SK-N-SH treated with all-trans-retinoic acid at 6 μM for 48 hours (cell line): ENCODE data around the gene SYNE3.

Experiments
- ATAC-seq: fragments of 200-7000 bp; cut with Tn5 transposase; 3 replicates; pipeline ENCODE4 v1.9.1; 2020; ENCODE audit warnings: mild to moderate bottlenecking, moderate library complexity
- ARNTL ChIP-seq: fragments of 450-650 bp; formaldehyde crosslinking; IDR thresholded peaks from 2 replicates; pipeline ENCODE4 v1.5.0; 2020; ENCODE audit warnings: low read depth, mild to moderate bottlenecking, moderate library complexity, borderline replicate concordance
- BACH2 ChIP-seq: fragments of 250-450 bp; sonication (Bioruptor Pico); IDR thresholded peaks from 2 replicates; pipeline ENCODE4 v1.9.0; 2021; ENCODE audit warnings: mild to moderate bottlenecking, borderline replicate concordance
- CSDC2 ChIP-seq: fragments of 250-450 bp; sonication (Bioruptor Pico); IDR thresholded peaks from 2 replicates; pipeline ENCODE4 v1.5.0; 2020; ENCODE audit warnings: mild to moderate bottlenecking, moderate library complexity
- ESRRG ChIP-seq: fragments of 250-450 bp; sonication (Bioruptor Pico); IDR thresholded peaks from 2 replicates; pipeline ENCODE4 v1.6.1; 2021; ENCODE audit warnings: mild to moderate bottlenecking
- ISL1 ChIP-seq: fragments of 250-450 bp; sonication (Bioruptor Pico); IDR thresholded peaks from 2 replicates; pipeline ENCODE4 v2.1.2; 2022; ENCODE audit warnings: mild to moderate bottlenecking, moderate library complexity
- OSR1 ChIP-seq: fragments of 250-450 bp; sonication (Bioruptor Pico); IDR thresholded peaks from 2 replicates; pipeline ENCODE4 v1.8.0; 2022; ENCODE audit warnings: moderate library complexity, mild to moderate bottlenecking, inconsistent platforms
- POU6F1 ChIP-seq: fragments of 250-450 bp; sonication (Bioruptor Pico); IDR thresholded peaks from 2 replicates; pipeline ENCODE4 v1.8.0; 2021; ENCODE audit warnings: low read depth, mild to moderate bottlenecking, moderate library complexity, borderline replicate concordance
- PPARA ChIP-seq: fragments of 250-450 bp; sonication (Bioruptor Pico); IDR thresholded peaks from 2 replicates; pipeline ENCODE4 v1.5.0; 2020; ENCODE audit warnings: mild to moderate bottlenecking, borderline replicate concordance
- RARB ChIP-seq: fragments of 250-450 bp; sonication (Bioruptor Pico); IDR thresholded peaks from 2 replicates; pipeline ENCODE4 v1.8.0; 2021; ENCODE audit warnings: mild to moderate bottlenecking, moderate library complexity
- SNAI2 ChIP-seq: fragments of 250-450 bp; sonication (Bioruptor Pico); IDR thresholded peaks from 2 replicates; pipeline ENCODE4 v1.5.0; 2020; ENCODE audit warnings: mild to moderate bottlenecking, moderate library complexity
- TCF4 ChIP-seq: fragments of 250-450 bp; sonication (Bioruptor Pico); IDR thresholded peaks from 2 replicates; pipeline ENCODE4 v1.8.0; 2021; ENCODE audit warnings: mild to moderate bottlenecking, moderate library complexity, borderline replicate concordance
- TOX ChIP-seq: fragments of 250-450 bp; sonication (Bioruptor Pico); IDR thresholded peaks from 2 replicates; pipeline ENCODE4 v1.8.0; 2021; ENCODE audit warnings: mild to moderate bottlenecking, moderate library complexity, borderline replicate concordance
- TSHZ2 ChIP-seq: fragments of 250-450 bp; sonication (Bioruptor Pico); IDR thresholded peaks from 2 replicates; pipeline ENCODE4 v1.5.0; 2020; ENCODE audit warnings: mild to moderate bottlenecking, moderate library complexity
- ZC3H10 ChIP-seq: fragments of 250-450 bp; sonication (Bioruptor Pico); IDR thresholded peaks from 2 replicates; pipeline ENCODE4 v1.5.1; 2021; ENCODE audit warnings: mild to moderate bottlenecking, moderate library complexity
- ZFP3 ChIP-seq: fragments of 250-450 bp; sonication (Bioruptor Pico); IDR thresholded peaks from 2 replicates; pipeline ENCODE4 v1.5.0; 2020; ENCODE audit warnings: mild to moderate bottlenecking, moderate library complexity
- ZFP30 ChIP-seq: fragments of 450-650 bp; formaldehyde crosslinking; IDR thresholded peaks from 2 replicates; pipeline ENCODE4 v1.5.0; 2022; ENCODE audit warnings: mild to moderate bottlenecking, moderate library complexity
- ZNF565 ChIP-seq: fragments of 450-650 bp; formaldehyde crosslinking; conservative IDR thresholded peaks from 2 replicates; pipeline ENCODE4 v1.5.0; 2020; ENCODE audit warnings: low read depth, mild to moderate bottlenecking, moderate library complexity
- ZNF70 ChIP-seq: fragments of 450-650 bp; formaldehyde crosslinking; IDR thresholded peaks from 2 replicates; pipeline ENCODE4 v1.5.0; 2020; ENCODE audit warnings: mild to moderate bottlenecking, moderate library complexity
- TF ChIP-seq, protein P1 (sequence below): fragments of 250-450 bp; sonication (Bioruptor Pico); IDR thresholded peaks from 2 replicates; pipeline ENCODE4 v1.8.0; 2020; ENCODE audit warnings: mild to moderate bottlenecking, moderate library complexity, borderline replicate concordance
- TF ChIP-seq, protein P2 (sequence below): fragments of 250-450 bp; sonication (Bioruptor Pico); IDR thresholded peaks from 2 replicates; pipeline ENCODE4 v1.5.1; 2021; ENCODE audit warnings: mild to moderate bottlenecking, moderate library complexity
- TF ChIP-seq, protein P3 (sequence below): fragments of 250-450 bp; sonication (Bioruptor Pico); IDR thresholded peaks from 2 replicates; pipeline ENCODE4 v1.5.1; 2020; ENCODE audit warnings: low read depth, mild to moderate bottlenecking, moderate library complexity

Gene SYNE3

GRCh38 chr14:95494456-95494855 is 22.0 kb downstream of the SYNE3 start (continued):
- TF ChIP-seq, protein P1, sequence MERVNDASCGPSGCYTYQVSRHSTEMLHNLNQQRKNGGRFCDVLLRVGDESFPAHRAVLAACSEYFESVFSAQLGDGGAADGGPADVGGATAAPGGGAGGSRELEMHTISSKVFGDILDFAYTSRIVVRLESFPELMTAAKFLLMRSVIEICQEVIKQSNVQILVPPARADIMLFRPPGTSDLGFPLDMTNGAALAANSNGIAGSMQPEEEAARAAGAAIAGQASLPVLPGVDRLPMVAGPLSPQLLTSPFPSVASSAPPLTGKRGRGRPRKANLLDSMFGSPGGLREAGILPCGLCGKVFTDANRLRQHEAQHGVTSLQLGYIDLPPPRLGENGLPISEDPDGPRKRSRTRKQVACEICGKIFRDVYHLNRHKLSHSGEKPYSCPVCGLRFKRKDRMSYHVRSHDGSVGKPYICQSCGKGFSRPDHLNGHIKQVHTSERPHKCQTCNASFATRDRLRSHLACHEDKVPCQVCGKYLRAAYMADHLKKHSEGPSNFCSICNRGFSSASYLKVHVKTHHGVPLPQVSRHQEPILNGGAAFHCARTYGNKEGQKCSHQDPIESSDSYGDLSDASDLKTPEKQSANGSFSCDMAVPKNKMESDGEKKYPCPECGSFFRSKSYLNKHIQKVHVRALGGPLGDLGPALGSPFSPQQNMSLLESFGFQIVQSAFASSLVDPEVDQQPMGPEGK (CRISPR knock-in tag), result no peak
- no peak for TF ChIP-seq ZFP30 (CRISPR knock-in tag)
- TF ChIP-seq ZFP3, result no peak
- TF ChIP-seq ZNF70, result no peak
- TF ChIP-seq PPARA (CRISPR knock-in tag), result no peak
- TF ChIP-seq, all 23 proteins: peak for 0

DNA sequence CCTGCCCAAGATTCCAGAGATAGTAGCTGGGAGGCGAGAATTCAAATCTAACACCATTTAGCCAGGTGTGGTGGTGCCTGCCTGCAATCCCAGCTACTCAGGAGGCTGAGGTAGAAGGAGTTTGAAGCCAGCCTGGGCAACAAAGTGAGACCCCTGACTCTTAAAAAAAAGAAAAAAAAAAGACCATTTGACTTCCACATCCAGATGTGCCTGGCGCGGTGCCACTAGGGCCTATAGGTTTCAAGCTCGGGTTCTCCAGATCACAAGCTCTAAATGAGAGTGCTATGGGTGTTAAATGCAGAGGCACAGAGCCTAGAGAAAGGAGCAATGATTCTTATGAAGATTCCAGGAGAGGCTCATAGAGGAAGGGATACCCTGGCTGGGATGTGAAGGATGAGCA is 22.5 kb downstream of the SYNE3 start:
- TF ChIP-seq RARB (CRISPR knock-in tag) (no peak), ZFP3 (no peak), SNAI2 (CRISPR knock-in tag) (no peak), TOX (CRISPR knock-in tag) (no peak), TCF4 (CRISPR knock-in tag) (no peak), ZNF70 (no peak), ZNF565 (CRISPR knock-in tag) (no peak), ARNTL (CRISPR knock-in tag) (no peak), ESRRG (CRISPR knock-in tag) (no peak), ZC3H10 (CRISPR knock-in tag) (no peak), CSDC2 (CRISPR knock-in tag) (no peak), TSHZ2 (CRISPR knock-in tag) (no peak), OSR1 (CRISPR knock-in tag) (no peak), BACH2 (CRISPR knock-in tag) (no peak)
- TF ChIP-seq, protein P2, sequence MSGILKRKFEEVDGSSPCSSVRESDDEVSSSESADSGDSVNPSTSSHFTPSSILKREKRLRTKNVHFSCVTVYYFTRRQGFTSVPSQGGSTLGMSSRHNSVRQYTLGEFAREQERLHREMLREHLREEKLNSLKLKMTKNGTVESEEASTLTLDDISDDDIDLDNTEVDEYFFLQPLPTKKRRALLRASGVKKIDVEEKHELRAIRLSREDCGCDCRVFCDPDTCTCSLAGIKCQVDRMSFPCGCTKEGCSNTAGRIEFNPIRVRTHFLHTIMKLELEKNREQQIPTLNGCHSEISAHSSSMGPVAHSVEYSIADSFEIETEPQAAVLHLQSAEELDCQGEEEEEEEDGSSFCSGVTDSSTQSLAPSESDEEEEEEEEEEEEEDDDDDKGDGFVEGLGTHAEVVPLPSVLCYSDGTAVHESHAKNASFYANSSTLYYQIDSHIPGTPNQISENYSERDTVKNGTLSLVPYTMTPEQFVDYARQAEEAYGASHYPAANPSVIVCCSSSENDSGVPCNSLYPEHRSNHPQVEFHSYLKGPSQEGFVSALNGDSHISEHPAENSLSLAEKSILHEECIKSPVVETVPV (CRISPR knock-in tag), result no peak
- TF ChIP-seq, protein P3, sequence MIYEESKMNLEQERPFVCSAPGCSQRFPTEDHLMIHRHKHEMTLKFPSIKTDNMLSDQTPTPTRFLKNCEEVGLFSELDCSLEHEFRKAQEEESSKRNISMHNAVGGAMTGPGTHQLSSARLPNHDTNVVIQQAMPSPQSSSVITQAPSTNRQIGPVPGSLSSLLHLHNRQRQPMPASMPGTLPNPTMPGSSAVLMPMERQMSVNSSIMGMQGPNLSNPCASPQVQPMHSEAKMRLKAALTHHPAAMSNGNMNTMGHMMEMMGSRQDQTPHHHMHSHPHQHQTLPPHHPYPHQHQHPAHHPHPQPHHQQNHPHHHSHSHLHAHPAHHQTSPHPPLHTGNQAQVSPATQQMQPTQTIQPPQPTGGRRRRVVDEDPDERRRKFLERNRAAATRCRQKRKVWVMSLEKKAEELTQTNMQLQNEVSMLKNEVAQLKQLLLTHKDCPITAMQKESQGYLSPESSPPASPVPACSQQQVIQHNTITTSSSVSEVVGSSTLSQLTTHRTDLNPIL (CRISPR knock-in tag), result no peak
- TF ChIP-seq, protein P1 (CRISPR knock-in tag), result no peak
- no peak for ATAC-seq

- no peak for ATAC-seq
- TF ChIP-seq TCF4 (CRISPR knock-in tag) (no peak), ISL1 (no peak), ZNF70 (no peak), OSR1 (CRISPR knock-in tag) (no peak), POU6F1 (no peak), BACH2 (CRISPR knock-in tag) (no peak), RARB (CRISPR knock-in tag) (no peak), ZC3H10 (CRISPR knock-in tag) (no peak), ZFP3 (no peak)
- TF ChIP-seq, protein P2 (CRISPR knock-in tag), result no peak
These were observed 22.9 kb downstream of the SYNE3 start for GRCh38 chr14:95493503-95493902.
